ENCODE data around the gene USP47.

DNA sequence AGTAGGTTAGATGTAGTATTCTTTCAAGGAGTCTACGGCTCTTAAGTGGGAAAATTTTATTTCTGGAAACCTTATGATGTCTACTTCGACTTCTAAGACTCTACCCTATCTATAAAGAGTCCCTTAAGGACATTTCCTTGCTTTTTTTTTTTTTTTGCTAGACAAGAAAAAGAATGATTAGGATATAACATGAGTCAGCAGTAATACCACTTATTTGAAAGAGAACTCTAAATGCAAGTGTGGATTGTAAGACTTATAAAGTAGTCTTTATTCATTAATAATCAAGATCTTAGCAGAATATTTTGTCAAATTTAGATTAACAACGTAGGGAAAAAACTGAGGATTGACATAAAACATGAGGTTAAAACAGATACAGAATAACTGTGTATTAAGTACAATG is 95.7 kb downstream of the USP47 start:
- TF ChIP-seq, protein P1, sequence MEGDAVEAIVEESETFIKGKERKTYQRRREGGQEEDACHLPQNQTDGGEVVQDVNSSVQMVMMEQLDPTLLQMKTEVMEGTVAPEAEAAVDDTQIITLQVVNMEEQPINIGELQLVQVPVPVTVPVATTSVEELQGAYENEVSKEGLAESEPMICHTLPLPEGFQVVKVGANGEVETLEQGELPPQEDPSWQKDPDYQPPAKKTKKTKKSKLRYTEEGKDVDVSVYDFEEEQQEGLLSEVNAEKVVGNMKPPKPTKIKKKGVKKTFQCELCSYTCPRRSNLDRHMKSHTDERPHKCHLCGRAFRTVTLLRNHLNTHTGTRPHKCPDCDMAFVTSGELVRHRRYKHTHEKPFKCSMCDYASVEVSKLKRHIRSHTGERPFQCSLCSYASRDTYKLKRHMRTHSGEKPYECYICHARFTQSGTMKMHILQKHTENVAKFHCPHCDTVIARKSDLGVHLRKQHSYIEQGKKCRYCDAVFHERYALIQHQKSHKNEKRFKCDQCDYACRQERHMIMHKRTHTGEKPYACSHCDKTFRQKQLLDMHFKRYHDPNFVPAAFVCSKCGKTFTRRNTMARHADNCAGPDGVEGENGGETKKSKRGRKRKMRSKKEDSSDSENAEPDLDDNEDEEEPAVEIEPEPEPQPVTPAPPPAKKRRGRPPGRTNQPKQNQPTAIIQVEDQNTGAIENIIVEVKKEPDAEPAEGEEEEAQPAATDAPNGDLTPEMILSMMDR (IDR thresholded peaks at IDR 0.05; ENCODE audit: poor library complexity, severe bottlenecking): no peak
- TF ChIP-seq, protein P2, sequence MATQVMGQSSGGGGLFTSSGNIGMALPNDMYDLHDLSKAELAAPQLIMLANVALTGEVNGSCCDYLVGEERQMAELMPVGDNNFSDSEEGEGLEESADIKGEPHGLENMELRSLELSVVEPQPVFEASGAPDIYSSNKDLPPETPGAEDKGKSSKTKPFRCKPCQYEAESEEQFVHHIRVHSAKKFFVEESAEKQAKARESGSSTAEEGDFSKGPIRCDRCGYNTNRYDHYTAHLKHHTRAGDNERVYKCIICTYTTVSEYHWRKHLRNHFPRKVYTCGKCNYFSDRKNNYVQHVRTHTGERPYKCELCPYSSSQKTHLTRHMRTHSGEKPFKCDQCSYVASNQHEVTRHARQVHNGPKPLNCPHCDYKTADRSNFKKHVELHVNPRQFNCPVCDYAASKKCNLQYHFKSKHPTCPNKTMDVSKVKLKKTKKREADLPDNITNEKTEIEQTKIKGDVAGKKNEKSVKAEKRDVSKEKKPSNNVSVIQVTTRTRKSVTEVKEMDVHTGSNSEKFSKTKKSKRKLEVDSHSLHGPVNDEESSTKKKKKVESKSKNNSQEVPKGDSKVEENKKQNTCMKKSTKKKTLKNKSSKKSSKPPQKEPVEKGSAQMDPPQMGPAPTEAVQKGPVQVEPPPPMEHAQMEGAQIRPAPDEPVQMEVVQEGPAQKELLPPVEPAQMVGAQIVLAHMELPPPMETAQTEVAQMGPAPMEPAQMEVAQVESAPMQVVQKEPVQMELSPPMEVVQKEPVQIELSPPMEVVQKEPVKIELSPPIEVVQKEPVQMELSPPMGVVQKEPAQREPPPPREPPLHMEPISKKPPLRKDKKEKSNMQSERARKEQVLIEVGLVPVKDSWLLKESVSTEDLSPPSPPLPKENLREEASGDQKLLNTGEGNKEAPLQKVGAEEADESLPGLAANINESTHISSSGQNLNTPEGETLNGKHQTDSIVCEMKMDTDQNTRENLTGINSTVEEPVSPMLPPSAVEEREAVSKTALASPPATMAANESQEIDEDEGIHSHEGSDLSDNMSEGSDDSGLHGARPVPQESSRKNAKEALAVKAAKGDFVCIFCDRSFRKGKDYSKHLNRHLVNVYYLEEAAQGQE (IDR thresholded peaks at IDR 0.05; ENCODE audit: borderline replicate concordance): no peak
- TF ChIP-seq EZH2 (IDR thresholded peaks at IDR 0.05; ENCODE audit: borderline replicate concordance, insufficient read depth, low read length, poor library complexity, severe bottlenecking): no peak
- TF ChIP-seq EP300 (conservative IDR thresholded peaks at IDR 0.05; ENCODE audit: poor library complexity, severe bottlenecking): no peak
- TF ChIP-seq POLR2AphosphoS5 (IDR thresholded peaks at IDR 0.05): no peak
- TF ChIP-seq SMC3 (conservative IDR thresholded peaks at IDR 0.05; ENCODE audit: poor library complexity): no peak
- TF ChIP-seq RAD21 (conservative IDR thresholded peaks at IDR 0.05): no peak
